ENCODE measurements around the gene ARFGAP3.

DNA sequence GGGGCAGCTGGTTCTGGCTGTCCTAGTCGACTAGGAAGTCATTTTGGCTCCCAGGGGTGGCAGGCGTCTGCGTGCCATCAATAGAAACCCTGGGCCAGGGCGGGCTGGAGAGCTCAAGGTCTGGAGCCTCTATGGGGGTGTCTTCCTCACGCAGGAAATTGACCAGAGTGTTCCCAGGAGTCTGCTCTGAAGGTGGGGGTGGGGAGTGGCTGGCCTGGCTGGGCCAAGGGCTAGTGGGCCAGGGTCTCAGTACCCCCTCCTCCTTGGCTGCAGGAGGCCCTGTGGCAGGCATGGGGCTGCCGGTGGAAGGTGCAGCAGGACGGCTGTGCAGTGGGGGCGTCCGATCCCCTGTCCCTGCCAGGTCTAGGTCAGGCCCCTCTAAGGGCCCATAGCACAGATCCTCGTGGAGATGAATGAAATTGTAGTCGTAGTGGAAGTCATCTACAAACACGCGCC lies 64.6 kb downstream of the ARFGAP3 start:
- TF ChIP-seq CTCF (tag by site-specific recombination; IDR thresholded peaks at IDR 0.05): no peak
- TF ChIP-seq ZNF37A (tag by site-specific recombination; IDR thresholded peaks at IDR 0.05): no peak
- TF ChIP-seq ZNF121 (tag by site-specific recombination; IDR thresholded peaks at IDR 0.05): no peak
- no peak for TF ChIP-seq ZNF664 (tag by site-specific recombination; IDR thresholded peaks at IDR 0.05)
- TF ChIP-seq, protein P1, sequence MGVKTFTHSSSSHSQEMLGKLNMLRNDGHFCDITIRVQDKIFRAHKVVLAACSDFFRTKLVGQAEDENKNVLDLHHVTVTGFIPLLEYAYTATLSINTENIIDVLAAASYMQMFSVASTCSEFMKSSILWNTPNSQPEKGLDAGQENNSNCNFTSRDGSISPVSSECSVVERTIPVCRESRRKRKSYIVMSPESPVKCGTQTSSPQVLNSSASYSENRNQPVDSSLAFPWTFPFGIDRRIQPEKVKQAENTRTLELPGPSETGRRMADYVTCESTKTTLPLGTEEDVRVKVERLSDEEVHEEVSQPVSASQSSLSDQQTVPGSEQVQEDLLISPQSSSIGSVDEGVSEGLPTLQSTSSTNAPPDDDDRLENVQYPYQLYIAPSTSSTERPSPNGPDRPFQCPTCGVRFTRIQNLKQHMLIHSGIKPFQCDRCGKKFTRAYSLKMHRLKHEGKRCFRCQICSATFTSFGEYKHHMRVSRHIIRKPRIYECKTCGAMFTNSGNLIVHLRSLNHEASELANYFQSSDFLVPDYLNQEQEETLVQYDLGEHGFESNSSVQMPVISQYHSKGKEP (tag by site-specific recombination; IDR thresholded peaks at IDR 0.05): no peak
- TF ChIP-seq, protein P2, sequence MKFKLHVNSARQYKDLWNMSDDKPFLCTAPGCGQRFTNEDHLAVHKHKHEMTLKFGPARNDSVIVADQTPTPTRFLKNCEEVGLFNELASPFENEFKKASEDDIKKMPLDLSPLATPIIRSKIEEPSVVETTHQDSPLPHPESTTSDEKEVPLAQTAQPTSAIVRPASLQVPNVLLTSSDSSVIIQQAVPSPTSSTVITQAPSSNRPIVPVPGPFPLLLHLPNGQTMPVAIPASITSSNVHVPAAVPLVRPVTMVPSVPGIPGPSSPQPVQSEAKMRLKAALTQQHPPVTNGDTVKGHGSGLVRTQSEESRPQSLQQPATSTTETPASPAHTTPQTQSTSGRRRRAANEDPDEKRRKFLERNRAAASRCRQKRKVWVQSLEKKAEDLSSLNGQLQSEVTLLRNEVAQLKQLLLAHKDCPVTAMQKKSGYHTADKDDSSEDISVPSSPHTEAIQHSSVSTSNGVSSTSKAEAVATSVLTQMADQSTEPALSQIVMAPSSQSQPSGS (tag by site-specific recombination; IDR thresholded peaks at IDR 0.05; ENCODE audit: low read depth): no peak
